Measurements from ENCODE around the gene UBALD1. TPM values are rescaled to one million over a fixed set of nuclear protein-coding genes. Genes with fewer than 3 reads are reported as not detected.

Gene UBALD1
- total and polyA plus RNA-seq, 9 of the 15 experiments (the other 6 are each of a cell fraction or from before 2014, with no cell fraction given) = 1.3 to 38.0 (median 6.2) TPM; not detected in 2

GRCh38 chr16:4591706-4592470 lies 22.8 kb downstream of the UBALD1 start:
- no peak overlapping the region for H3K27ac ChIP-seq (ENCODE audit: extremely low read depth, low read depth, low read length)
- H3K27me3 ChIP-seq (ENCODE audit: control insufficient read depth in 2 of 2, insufficient read depth in 2 of 2, low read length in 2 of 2) = peaks cover 60 to 82% of the 10 kb centered on the region in 2 experiments
- peaks cover 7% of the 10 kb centered on the region for H3K9me3 ChIP-seq (replicated peaks; ENCODE audit: control insufficient read depth, insufficient read depth, low read depth, low read length)
- no peak overlapping the region for H3K4me3 ChIP-seq
- peaks cover 0 to 23% of the 10 kb centered on the region in 2 experiments; a peak in 2 of 5 replicates for H3K4me1 ChIP-seq (replicated peaks in 1 of 2; ENCODE audit: control insufficient read depth in 2 of 2, insufficient read depth in 2 of 2, low read length in 2 of 2)
- no peaks in the 10 kb centered on the region for H4K20me1 ChIP-seq (replicated peaks; ENCODE audit: control insufficient read depth, insufficient read depth, low read length)
- ChIA-PET POLR2A (interaction anchor here (0.6 to 1.2 kb wide), 5 partner anchors 8 to 175 kb away, joined by 3 to 5 read pairs (median 3); partner anchors contain the start of gene CORO7), CTCF (ENCODE audit: low intra/inter-chr PET ratio) (no interaction called here)
- WGBS (ENCODE audit: insufficient coverage, low coverage, missing lambda C conversion rate) = 3% methylated on average over 17 of the region's 17 CpGs
- intact Hi-C loops (cut with micrococcal nuclease) = no loop called here
- H3K79me2 ChIP-seq (ENCODE audit: control insufficient read depth, insufficient read depth, low read length) = no peaks in the 10 kb centered on the region
- no TSS peak for BruUV-seq (replicated peaks)
- ATAC-seq = no peak
- no peak overlapping the region; a peak in 1 of 4 replicates for H3K9ac ChIP-seq (ENCODE audit: insufficient read depth in 1 of 2, low read depth in 2 of 2, low read length in 2 of 2)
- no peak overlapping the region for H3K4me2 ChIP-seq (ENCODE audit: insufficient read depth, low read length)
- H3K36me3 ChIP-seq (ENCODE audit: control insufficient read depth, insufficient read depth, low read length) = no peaks in the 10 kb centered on the region
- in situ Hi-C loops (cut with MboI) = no loop called here
- no peaks in the 10 kb centered on the region for H3K9me1 ChIP-seq (ENCODE audit: control insufficient read depth, insufficient read depth, low read length)
- no peak overlapping the region for H2AFZ ChIP-seq (ENCODE audit: low read depth, low read length)
- no peak for DNase-seq (ENCODE audit: extremely low read depth in 1 of 4, low spot score in 3 of 4)
- FAIRE-seq = no peak
- TF ChIP-seq CEBPZ (IDR thresholded peaks at IDR 0.05; ENCODE audit: borderline replicate concordance, low read depth, low read length) (no peak), FOS (IDR thresholded peaks at IDR 0.05; ENCODE audit: extremely low read depth, insufficient read length) (no peak), POLR3G (IDR thresholded peaks at IDR 0.05; ENCODE audit: extremely low read depth, insufficient read length, insufficient replicate concordance) (no peak), ZNF24 (IDR thresholded peaks at IDR 0.05) (no peak), USF1 (CRISPR knock-in tag; IDR thresholded peaks at IDR 0.05) (no peak), ZNF324 (CRISPR knock-in tag; IDR thresholded peaks at IDR 0.05) (no peak), U2AF2 (optimal IDR thresholded peaks at IDR 0.05; ENCODE audit: low read depth, low read length) (no peak), CHCHD3 (CRISPR knock-in tag; IDR thresholded peaks at IDR 0.05) (no peak), BRD9 (IDR thresholded peaks at IDR 0.05; ENCODE audit: low read depth, partially characterized antibody) (no peak), EP300 (IDR thresholded peaks at IDR 0.05; ENCODE audit: low read length) (no peak), RHOXF2B (CRISPR knock-in tag; conservative IDR thresholded peaks at IDR 0.05) (no peak), SLC30A9 (CRISPR knock-in tag; IDR thresholded peaks at IDR 0.05) (no peak)
